Measurements from ENCODE around the gene CD164. TPM values are rescaled to one million over a fixed set of nuclear protein-coding genes. Genes with fewer than 3 reads are reported as not detected.

CD164 gene
- total and polyA plus RNA-seq, 2 of the 13 experiments (the other 11 are each of a cell fraction or from before 2014, with no cell fraction given): 222 to 293 TPM

GRCh38 chr6:109363753-109364152 lies 18.5 kb downstream of the CD164 start:
- H3K4me3 ChIP-seq (replicated peaks in 1 of 3; ENCODE audit: insufficient read depth in 1 of 3, low read depth in 2 of 3, low read length in 3 of 3): no peak overlapping the region
- ATAC-seq (no peak), DNase-seq (ENCODE audit: low spot score) (no peak), FAIRE-seq (no peak)
- H3K4me1 ChIP-seq (ENCODE audit: insufficient read depth, low read length): no peaks in the 10 kb centered on the region
- no peaks in the 10 kb centered on the region for H3K79me2 ChIP-seq (ENCODE audit: insufficient read depth, low read length)
- in situ Hi-C loops (cut with HindIII; ENCODE audit: extremely low pct_ligation_motif_present, low pct_unique_long_range_greater_than_20kb): no loop called here
- BruUV-seq (replicated peaks): no TSS peak
- CTCF ChIA-PET (ENCODE audit: low intra/inter-chr PET ratio, low total read pairs): no interaction called here
- POLR2A ChIA-PET: no interaction called here
- no peak overlapping the region for H3K9ac ChIP-seq (ENCODE audit: insufficient read depth, low read depth, low read length)
- 96% methylated on average over 2 of the region's 2 CpGs for WGBS (ENCODE audit: low lambda C conversion rate)
- H4K20me1 ChIP-seq (ENCODE audit: insufficient read depth, low read length): peaks cover 6% of the 10 kb centered on the region; the same call in 1 of the 2 replicates
- H3K9me3 ChIP-seq (ENCODE audit: low read length): peaks cover 8% of the 10 kb centered on the region; the same call in 1 of the 2 replicates
- TF ChIP-seq RBFOX2 (IDR thresholded peaks at IDR 0.05; ENCODE audit: low read depth, low read length): no peak
- TF ChIP-seq, protein P1, sequence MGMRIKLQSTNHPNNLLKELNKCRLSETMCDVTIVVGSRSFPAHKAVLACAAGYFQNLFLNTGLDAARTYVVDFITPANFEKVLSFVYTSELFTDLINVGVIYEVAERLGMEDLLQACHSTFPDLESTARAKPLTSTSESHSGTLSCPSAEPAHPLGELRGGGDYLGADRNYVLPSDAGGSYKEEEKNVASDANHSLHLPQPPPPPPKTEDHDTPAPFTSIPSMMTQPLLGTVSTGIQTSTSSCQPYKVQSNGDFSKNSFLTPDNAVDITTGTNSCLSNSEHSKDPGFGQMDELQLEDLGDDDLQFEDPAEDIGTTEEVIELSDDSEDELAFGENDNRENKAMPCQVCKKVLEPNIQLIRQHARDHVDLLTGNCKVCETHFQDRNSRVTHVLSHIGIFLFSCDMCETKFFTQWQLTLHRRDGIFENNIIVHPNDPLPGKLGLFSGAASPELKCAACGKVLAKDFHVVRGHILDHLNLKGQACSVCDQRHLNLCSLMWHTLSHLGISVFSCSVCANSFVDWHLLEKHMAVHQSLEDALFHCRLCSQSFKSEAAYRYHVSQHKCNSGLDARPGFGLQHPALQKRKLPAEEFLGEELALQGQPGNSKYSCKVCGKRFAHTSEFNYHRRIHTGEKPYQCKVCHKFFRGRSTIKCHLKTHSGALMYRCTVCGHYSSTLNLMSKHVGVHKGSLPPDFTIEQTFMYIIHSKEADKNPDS (CRISPR knock-in tag; IDR thresholded peaks at IDR 0.05): no peak
- no peak for TF ChIP-seq ZNF382 (CRISPR knock-in tag; IDR thresholded peaks at IDR 0.05; ENCODE audit: borderline replicate concordance)
- TF ChIP-seq TBX3 (IDR thresholded peaks at IDR 0.05; ENCODE audit: borderline replicate concordance): no peak
- no peak for TF ChIP-seq ZNF224 (CRISPR knock-in tag; IDR thresholded peaks at IDR 0.05)
- TF ChIP-seq, protein P2, sequence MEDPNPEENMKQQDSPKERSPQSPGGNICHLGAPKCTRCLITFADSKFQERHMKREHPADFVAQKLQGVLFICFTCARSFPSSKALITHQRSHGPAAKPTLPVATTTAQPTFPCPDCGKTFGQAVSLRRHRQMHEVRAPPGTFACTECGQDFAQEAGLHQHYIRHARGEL (CRISPR knock-in tag; IDR thresholded peaks at IDR 0.05): no peak
- H3K4me2 ChIP-seq (ENCODE audit: low read depth, low read length): no peak overlapping the region
- H3K27me3 ChIP-seq (ENCODE audit: control insufficient read depth in 1 of 2, insufficient read depth in 2 of 2, low read length in 2 of 2): no peaks in the 10 kb centered on the region
- peaks cover 3 to 50% of the 10 kb centered on the region in 2 experiments for H3K36me3 ChIP-seq (replicated peaks in 1 of 2; ENCODE audit: control insufficient read depth in 1 of 2, insufficient read depth in 2 of 2, low read length in 2 of 2)
- H3K27ac ChIP-seq (ENCODE audit: extremely low read length, insufficient read depth, low read length): no peak overlapping the region
- intact Hi-C loops (cut with micrococcal nuclease; ENCODE audit: unreplicated experiment): loop anchor here (5.0 kb wide), 1 partner anchor 66 kb away; no protein-coding TSS in a partner anchor
- H2AFZ ChIP-seq (ENCODE audit: low read length): no peak overlapping the region

Measured in HepG2 (cell line).